HEK293T (cell line): ENCODE results near the gene OGFOD2.

ENCODE experiments used
- ARNT ChIP-seq: fragments of 450-650 bp; IDR thresholded peaks from 2 replicates; pipeline ENCODE4 v1.6.1; 2017; ENCODE audit warnings: mild to moderate bottlenecking
- BHLHE40 ChIP-seq: fragments of 450-650 bp; IDR thresholded peaks from 2 replicates; pipeline ENCODE4 v1.6.1; 2016; ENCODE audit warnings: mild to moderate bottlenecking, moderate library complexity, borderline replicate concordance
- ELF4 ChIP-seq: fragments of 450-650 bp; IDR thresholded peaks from 2 replicates; pipeline ENCODE4 v1.6.1; 2017; ENCODE audit warnings: antibody characterized with exemption
- FOXA1 ChIP-seq: fragments of 450-650 bp; IDR thresholded peaks from 2 replicates; pipeline ENCODE4 v1.6.1; 2016; ENCODE audit warnings: mild to moderate bottlenecking
- FOXM1 ChIP-seq: fragments of 450-650 bp; IDR thresholded peaks from 2 replicates; pipeline ENCODE4 v1.6.1; 2017; ENCODE audit warnings: mild to moderate bottlenecking, borderline replicate concordance
- HDGF ChIP-seq: fragments of 450-650 bp; IDR thresholded peaks from 2 replicates; pipeline ENCODE4 v1.6.1; 2017; ENCODE audit warnings: antibody characterized with exemption, borderline replicate concordance
- L3MBTL2 ChIP-seq: fragments of 450-650 bp; conservative IDR thresholded peaks from 2 replicates; pipeline ENCODE4 v1.6.1; 2016; ENCODE audit warnings: mild to moderate bottlenecking
- NFRKB ChIP-seq: fragments of 450-650 bp; IDR thresholded peaks from 2 replicates; pipeline ENCODE4 v1.6.1; 2016; ENCODE audit warnings: mild to moderate bottlenecking, moderate library complexity
- SUZ12 ChIP-seq: fragments of 450-650 bp; IDR thresholded peaks from 2 replicates; pipeline ENCODE4 v1.6.1; 2016; ENCODE audit warnings: mild to moderate bottlenecking
- TARDBP ChIP-seq: fragments of 450-650 bp; IDR thresholded peaks from 2 replicates; pipeline ENCODE4 v1.6.1; 2016
- ZNF384 ChIP-seq: fragments of 450-650 bp; IDR thresholded peaks from 2 replicates; pipeline ENCODE4 v1.6.1; 2016

DNA sequence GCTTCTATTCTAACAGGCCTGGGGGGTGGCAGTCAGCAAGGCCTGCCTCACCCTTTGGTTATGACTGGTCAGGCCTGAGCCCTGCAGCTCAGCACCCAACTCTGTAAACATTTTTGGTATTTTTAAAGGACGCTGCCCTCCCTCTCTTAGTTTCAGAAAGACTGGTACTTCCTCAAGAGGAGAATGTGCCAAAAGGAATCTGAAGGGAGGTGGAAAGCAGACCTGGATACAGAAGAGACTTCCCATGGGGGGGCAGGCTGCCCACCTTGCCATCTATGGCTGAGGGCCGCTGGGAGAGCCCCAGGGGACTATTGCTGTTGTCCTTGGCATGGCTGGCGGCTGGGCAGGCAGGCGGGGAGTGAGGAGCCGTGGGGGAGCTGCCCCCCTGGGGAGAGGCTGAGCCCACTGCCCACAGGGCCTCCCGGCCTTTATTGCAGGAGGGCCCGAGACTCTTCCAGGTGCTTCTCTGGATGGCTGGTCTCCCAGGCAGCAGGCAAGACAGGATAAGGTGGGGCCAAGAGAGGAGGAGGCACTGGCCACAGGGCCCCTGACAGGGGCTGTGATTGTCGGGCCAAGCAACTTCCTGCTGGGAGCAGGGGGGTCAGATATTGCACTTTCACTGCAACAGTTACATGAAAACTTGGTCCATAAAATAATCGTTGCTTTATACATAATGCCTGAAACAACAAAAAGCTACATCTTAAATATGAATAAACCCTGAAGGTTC is 8.9 kb downstream of the OGFOD2 start:
- TF ChIP-seq ZNF384 = no peak
- TF ChIP-seq HDGF = no peak
- no peak for TF ChIP-seq NFRKB
- no peak for TF ChIP-seq SUZ12
- no peak for TF ChIP-seq BHLHE40
- TF ChIP-seq L3MBTL2 = no peak
- TF ChIP-seq ELF4 = no peak
- no peak for TF ChIP-seq FOXA1
- TF ChIP-seq ARNT = no peak
- TF ChIP-seq FOXM1 = no peak
- no peak for TF ChIP-seq TARDBP
